Endodermal cell (in vitro differentiated cells): Measurements from ENCODE around the gene ATP1A2. TPM values are rescaled to one million over a fixed set of nuclear protein-coding genes. Genes with fewer than 3 reads are reported as not detected.

ENCODE experiments used
- DNase-seq: peaks from one replicate; pipeline ENCODE4 v3.0.0-alpha.2; 2017
- H3K27ac ChIP-seq: 2 replicates; pipeline ENCODE4 v1.5.1; 2013; ENCODE audit warnings: mild to moderate bottlenecking, low read depth, low read length, moderate library complexity
- H3K27me3 ChIP-seq: 2 replicates; pipeline ENCODE4 v1.6.1; 2013; ENCODE audit warnings: mild to moderate bottlenecking, low read length, moderate library complexity; ENCODE audit not compliant: insufficient read depth, control insufficient read depth, poor library complexity, severe bottlenecking
- H3K36me3 ChIP-seq: 2 replicates; pipeline ENCODE4 v1.7.0; 2013; ENCODE audit warnings: mild to moderate bottlenecking, low read length, moderate library complexity; ENCODE audit not compliant: control insufficient read depth, insufficient read depth
- H3K4me1 ChIP-seq: one replicate; pipeline ENCODE4 v1.7.0; 2013; ENCODE audit warnings: low read length; ENCODE audit not compliant: control insufficient read depth, insufficient read depth
- H3K4me3 ChIP-seq: 2 replicates; pipeline ENCODE4 v1.5.1; 2013; ENCODE audit warnings: mild to moderate bottlenecking, low read length, moderate library complexity
- H3K9ac ChIP-seq: 2 replicates; pipeline ENCODE4 v1.6.1; 2013; ENCODE audit warnings: mild to moderate bottlenecking, low read length, moderate library complexity; ENCODE audit not compliant: poor library complexity, severe bottlenecking; ENCODE audit errors: extremely low read depth
- H3K9me3 ChIP-seq: 2 replicates; pipeline ENCODE4 v1.6.1; 2013; ENCODE audit warnings: mild to moderate bottlenecking, low read length, moderate library complexity; ENCODE audit not compliant: control insufficient read depth
- H3K27ac Mint-ChIP-seq: 2 replicates; pipeline ENCODE4 v1.8.0; 2020; ENCODE audit warnings: mixed read lengths
- H3K27me3 Mint-ChIP-seq: 2 replicates; pipeline ENCODE4 v1.8.0; 2021; ENCODE audit warnings: mild to moderate bottlenecking, mixed read lengths; ENCODE audit not compliant: insufficient read depth
- H3K36me3 Mint-ChIP-seq: 2 replicates; pipeline ENCODE4 v1.8.0; 2020; ENCODE audit warnings: low read depth, mixed read lengths
- H3K4me1 Mint-ChIP-seq: 2 replicates; pipeline ENCODE4 v1.8.0; 2020; ENCODE audit warnings: mixed read lengths
- H3K4me3 Mint-ChIP-seq: 2 replicates; pipeline ENCODE4 v1.8.0; 2020; ENCODE audit warnings: mild to moderate bottlenecking, moderate library complexity, mixed read lengths
- H3K9me3 Mint-ChIP-seq: 2 replicates; pipeline ENCODE4 v1.8.0; 2020; ENCODE audit warnings: mild to moderate bottlenecking, mixed read lengths
- CTCF ChIP-seq: fragments of 200-600 bp; sonication (generic); conservative IDR thresholded peaks from 2 replicates; pipeline ENCODE4 v1.5.0; 2021; ENCODE audit warnings: antibody characterized with exemption, mild to moderate bottlenecking
- WGBS, 2 experiments: methylation state at CpG; one replicate each; pipeline versions ENCODE4 v1.1.5 to v1.1.7; 2013; ENCODE audit warnings: missing lambda C conversion rate in 2 of 2, mixed read lengths in 1 of 2; ENCODE audit not compliant: insufficient coverage in 1 of 2, insufficient read length in 1 of 2; 5-methylcytosine and 5-hydroxymethylcytosine counted together
- total RNA-seq, 2 donors: library from RNA; stranded (reverse); fragmentation: NEBNext Ultra II Directional in 1 of 2; extraction: Animal tissue kit (Norgen Biotek cat#: 25700) in 1 of 2; gene quantifications; 2 replicates in 1 of 2; 3 replicates in 1 of 2; pipeline ENCODE4 v1.2.1, GENCODE V29; 2021

Gene ATP1A2
- total RNA-seq, 2 donors from 2014 or later, result 3.0 to 3.2 TPM

- Mint-ChIP-seq H3K27ac (no peak overlapping the region), H3K4me3 (no peak overlapping the region), H3K9me3 (no peaks in the 10 kb centered on the region), H3K27me3 (peaks cover 5% of the 10 kb centered on the region), H3K36me3 (no peaks in the 10 kb centered on the region), H3K4me1 (peaks cover 58% of the 10 kb centered on the region)
- H3K9me3 ChIP-seq, result no peaks in the 10 kb centered on the region
- TF ChIP-seq CTCF, result no peak
- no peaks in the 10 kb centered on the region for H3K27me3 ChIP-seq
- H3K9ac ChIP-seq, result no peak overlapping the region
- no peak for DNase-seq
- H3K27ac ChIP-seq, result peak overlapping the region; percentile 32
- no peak overlapping the region for H3K4me3 ChIP-seq
- 71 to 85% methylated on average over 4 of the region's 4 CpGs for WGBS, 2 experiments
- no peaks in the 10 kb centered on the region for H3K36me3 ChIP-seq
- peaks cover 13% of the 10 kb centered on the region for H3K4me1 ChIP-seq
These were observed 55.8 kb downstream of the ATP1A2 start for GRCh38 chr1:160171354-160171753.

GRCh38 chr1:160171980-160172379 lies 56.4 kb downstream of the ATP1A2 start:
- peaks cover 15% of the 10 kb centered on the region for H3K4me1 ChIP-seq
- no peak overlapping the region for H3K4me3 Mint-ChIP-seq
- no peaks in the 10 kb centered on the region for H3K9me3 ChIP-seq
- no peak for TF ChIP-seq CTCF
- H3K36me3 ChIP-seq, result no peaks in the 10 kb centered on the region
- no peak overlapping the region for H3K27ac Mint-ChIP-seq
- no peaks in the 10 kb centered on the region for H3K27me3 ChIP-seq
- no peak overlapping the region for H3K9ac ChIP-seq
- peaks cover 5% of the 10 kb centered on the region for H3K27me3 Mint-ChIP-seq
- no peak overlapping the region for H3K4me3 ChIP-seq
- H3K27ac ChIP-seq, result peak overlapping the region; percentile 32
- no peaks in the 10 kb centered on the region for H3K36me3 Mint-ChIP-seq
- H3K9me3 Mint-ChIP-seq, result no peaks in the 10 kb centered on the region
- peaks cover 62% of the 10 kb centered on the region for H3K4me1 Mint-ChIP-seq
- DNase-seq, result peak; percentile 68
- 44 to 50% methylated on average over 6 to 9 of the region's 9 CpGs for WGBS, 2 experiments

GRCh38 chr1:160177231-160177630 lies 61.7 kb downstream of the ATP1A2 start:
- Mint-ChIP-seq H3K27me3 (peaks cover 7% of the 10 kb centered on the region), H3K9me3 (no peaks in the 10 kb centered on the region), H3K4me1 (peaks cover 36% of the 10 kb centered on the region), H3K36me3 (no peaks in the 10 kb centered on the region), H3K4me3 (no peak overlapping the region), H3K27ac (peak overlapping the region; percentile 82)
- Histone ChIP-seq H3K27me3 (no peaks in the 10 kb centered on the region), H3K9me3 (no peaks in the 10 kb centered on the region), H3K9ac (no peak overlapping the region), H3K27ac (peak overlapping the region; percentile 44), H3K36me3 (no peaks in the 10 kb centered on the region), H3K4me3 (no peak overlapping the region), H3K4me1 (peaks cover 7% of the 10 kb centered on the region)
- 66 to 79% methylated on average over 2 of the region's 2 CpGs for WGBS, 2 experiments
- DNase-seq, result peak; percentile 71
- no peak for TF ChIP-seq CTCF
